B cell (primary cell): Measurements from ENCODE around the gene DDX10.

ENCODE experiments used
- CTCF ChIP-seq: fragments of 200-600 bp; IDR thresholded peaks from one replicate; pipeline ENCODE4 v1.8.0; 2022; ENCODE audit warnings: antibody characterized with exemption, mild to moderate bottlenecking
- EZH2 ChIP-seq: IDR thresholded peaks from 2 replicates; pipeline ENCODE4 v1.6.1; 2012; ENCODE audit warnings: borderline replicate concordance, low read depth, mild to moderate bottlenecking, moderate library complexity, low read length; ENCODE audit not compliant: insufficient read depth, poor library complexity, severe bottlenecking

- TF ChIP-seq CTCF (no peak), EZH2 (no peak)
These were observed 5.6 kb downstream of the DDX10 start for GRCh38 chr11:108670451-108670850.
